ENCODE data around the gene CFAP91. TPM values are rescaled to one million over a fixed set of nuclear protein-coding genes. Genes with fewer than 3 reads are reported as not detected.

CFAP91 gene
- total RNA-seq, 2 experiments from 2014 or later = not detected

GRCh38 chr3:119672776-119673175 is 30.0 kb upstream of the CFAP91 start:
- H3K4me1 ChIP-seq (ENCODE audit: insufficient read depth, low read length) = peaks cover 8% of the 10 kb centered on the region
- ChIA-PET POLR2A (interaction anchor here (1.2 kb wide), 1 partner anchor 8 kb away, joined by 6 read pairs; no protein-coding TSS in a partner anchor), CTCF (no interaction called here)
- H3K27ac ChIP-seq (ENCODE audit: low read depth in 1 of 2, low read length in 2 of 2) = no peak overlapping the region
- H3K9me3 ChIP-seq (ENCODE audit: control insufficient read depth in 1 of 2, insufficient read depth in 1 of 2, low read length in 2 of 2) = no peaks in the 10 kb centered on the region
- TF ChIP-seq, protein P1, sequence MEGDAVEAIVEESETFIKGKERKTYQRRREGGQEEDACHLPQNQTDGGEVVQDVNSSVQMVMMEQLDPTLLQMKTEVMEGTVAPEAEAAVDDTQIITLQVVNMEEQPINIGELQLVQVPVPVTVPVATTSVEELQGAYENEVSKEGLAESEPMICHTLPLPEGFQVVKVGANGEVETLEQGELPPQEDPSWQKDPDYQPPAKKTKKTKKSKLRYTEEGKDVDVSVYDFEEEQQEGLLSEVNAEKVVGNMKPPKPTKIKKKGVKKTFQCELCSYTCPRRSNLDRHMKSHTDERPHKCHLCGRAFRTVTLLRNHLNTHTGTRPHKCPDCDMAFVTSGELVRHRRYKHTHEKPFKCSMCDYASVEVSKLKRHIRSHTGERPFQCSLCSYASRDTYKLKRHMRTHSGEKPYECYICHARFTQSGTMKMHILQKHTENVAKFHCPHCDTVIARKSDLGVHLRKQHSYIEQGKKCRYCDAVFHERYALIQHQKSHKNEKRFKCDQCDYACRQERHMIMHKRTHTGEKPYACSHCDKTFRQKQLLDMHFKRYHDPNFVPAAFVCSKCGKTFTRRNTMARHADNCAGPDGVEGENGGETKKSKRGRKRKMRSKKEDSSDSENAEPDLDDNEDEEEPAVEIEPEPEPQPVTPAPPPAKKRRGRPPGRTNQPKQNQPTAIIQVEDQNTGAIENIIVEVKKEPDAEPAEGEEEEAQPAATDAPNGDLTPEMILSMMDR (IDR thresholded peaks at IDR 0.05) = no peak
- intact Hi-C loops (cut with DNase I, micrococcal nuclease) = loop anchor here in 1 of 2 experiments (10.0 kb wide), 1 partner anchor 422 kb away; the partner anchor contains the start of gene GSK3B
- H3K4me3 Mint-ChIP-seq = no peak overlapping the region
- H3K4me1 Mint-ChIP-seq (ENCODE audit: low read depth) = peaks cover 49% of the 10 kb centered on the region
- no peak for DNase-seq
- no peak for ATAC-seq (ENCODE audit: poor library complexity)
- no peaks in the 10 kb centered on the region for H3K9me3 Mint-ChIP-seq
- H3K27me3 Mint-ChIP-seq = no peaks in the 10 kb centered on the region
- H3K27ac Mint-ChIP-seq = peak overlapping the region; percentile 39
- no peak overlapping the region for H3K4me3 ChIP-seq (ENCODE audit: low read length)
- peaks cover 67% of the 10 kb centered on the region for H3K36me3 ChIP-seq (ENCODE audit: insufficient read depth, low read length)
- peaks cover 81% of the 10 kb centered on the region for H3K36me3 Mint-ChIP-seq (ENCODE audit: low read depth)
- H3K27me3 ChIP-seq (ENCODE audit: control insufficient read depth in 1 of 2, insufficient read depth in 2 of 2, low read length in 2 of 2) = no peaks in the 10 kb centered on the region

GRCh38 chr3:119673875-119674274 is 28.9 kb upstream of the CFAP91 start:
- Mint-ChIP-seq H3K4me3 (no peak overlapping the region), H3K9me3 (no peaks in the 10 kb centered on the region), H3K36me3 (ENCODE audit: low read depth) (peaks cover 76% of the 10 kb centered on the region), H3K4me1 (ENCODE audit: low read depth) (peaks cover 49% of the 10 kb centered on the region), H3K27ac (no peak overlapping the region), H3K27me3 (no peaks in the 10 kb centered on the region)
- DNase-seq = no peak
- ChIA-PET POLR2A (interaction anchor here (1.2 kb wide), 1 partner anchor 9 kb away, joined by 6 read pairs; no protein-coding TSS in a partner anchor), CTCF (interaction anchor here (1.2 kb wide), 1 partner anchor 888 kb away, joined by 3 read pairs; no protein-coding TSS in a partner anchor)
- Histone ChIP-seq H3K27me3 (ENCODE audit: control insufficient read depth in 1 of 2, insufficient read depth in 2 of 2, low read length in 2 of 2) (no peaks in the 10 kb centered on the region), H3K9me3 (ENCODE audit: control insufficient read depth in 1 of 2, insufficient read depth in 1 of 2, low read length in 2 of 2) (no peaks in the 10 kb centered on the region), H3K27ac (ENCODE audit: low read depth in 1 of 2, low read length in 2 of 2) (no peak overlapping the region), H3K36me3 (ENCODE audit: insufficient read depth, low read length) (peaks cover 57% of the 10 kb centered on the region), H3K4me1 (ENCODE audit: insufficient read depth, low read length) (peaks cover 8% of the 10 kb centered on the region), H3K4me3 (ENCODE audit: low read length) (no peak overlapping the region)
- TF ChIP-seq, protein P1 (IDR thresholded peaks at IDR 0.05) = no peak
- intact Hi-C loops (cut with DNase I, micrococcal nuclease) = loop anchor here in 1 of 2 experiments (10.0 kb wide), 1 partner anchor 421 kb away; the partner anchor contains the start of gene GSK3B
- ATAC-seq (ENCODE audit: poor library complexity) = no peak

- Histone ChIP-seq H3K27ac (ENCODE audit: low read depth in 1 of 2, low read length in 2 of 2) (no peak overlapping the region), H3K4me3 (ENCODE audit: low read length) (no peak overlapping the region), H3K9me3 (ENCODE audit: control insufficient read depth in 1 of 2, insufficient read depth in 1 of 2, low read length in 2 of 2) (no peaks in the 10 kb centered on the region), H3K4me1 (ENCODE audit: insufficient read depth, low read length) (peaks cover 8% of the 10 kb centered on the region), H3K27me3 (ENCODE audit: control insufficient read depth in 1 of 2, insufficient read depth in 2 of 2, low read length in 2 of 2) (no peaks in the 10 kb centered on the region), H3K36me3 (ENCODE audit: insufficient read depth, low read length) (peaks cover 43% of the 10 kb centered on the region)
- Mint-ChIP-seq H3K27ac (peak overlapping the region; percentile 91), H3K4me1 (ENCODE audit: low read depth) (peaks cover 49% of the 10 kb centered on the region), H3K36me3 (ENCODE audit: low read depth) (peaks cover 63% of the 10 kb centered on the region), H3K27me3 (no peaks in the 10 kb centered on the region), H3K4me3 (peak overlapping the region; percentile 87), H3K9me3 (no peaks in the 10 kb centered on the region)
- no peak for ATAC-seq (ENCODE audit: poor library complexity)
- intact Hi-C loops (cut with DNase I, micrococcal nuclease) = loop anchor here (5.0 to 10.0 kb wide), 3 partner anchors 208 to 422 kb away; partner anchors contain the start of genes GSK3B (in 1 of the 2) and POGLUT1 (in 1 of the 2)
- no peak for DNase-seq
- TF ChIP-seq, protein P1 (IDR thresholded peaks at IDR 0.05) = no peak
- ChIA-PET POLR2A (interaction anchor here (0.6 to 2.0 kb wide), 4 partner anchors 14 to 420 kb away, joined by 3 to 10 read pairs (median 4); partner anchors contain the start of gene TMEM39A), CTCF (interaction anchor here (1.0 to 1.2 kb wide), 2 partner anchors 48 to 886 kb away, joined by 3 to 4 read pairs; no protein-coding TSS in a partner anchor)
Observed at GRCh38 chr3:119675188-119675874, 27.5 kb upstream of the CFAP91 start.
